Activated CD8-positive, alpha-beta memory T cell treated with anti-CD3 and anti-CD28 coated beads, Interleukin-2, amount 50 U/mL, for 48 hours (primary cell): ENCODE data around the gene ARMC3.

Source experiments
- DNase-seq: peaks from one replicate; pipeline ENCODE4 v3.0.0-alpha.2; 2020

The ARMC3 gene

GRCh38 chr10:23080262-23080661 lies 152.4 kb downstream of the ARMC3 start:
- DNase-seq: no peak

- no peak for DNase-seq
Observed at GRCh38 chr10:23081221-23081750, 153.4 kb downstream of the ARMC3 start.

GRCh38 chr10:23081891-23082290 lies 154.0 kb downstream of the ARMC3 start:
- DNase-seq: no peak
